Measurements from ENCODE around the gene MTMR12. TPM values are rescaled to one million over a fixed set of nuclear protein-coding genes. Genes with fewer than 3 reads are reported as not detected.
A peak's percentile ranks its signal among the peaks of the same experiment; 100 is the strongest.

The MTMR12 gene, protein sequence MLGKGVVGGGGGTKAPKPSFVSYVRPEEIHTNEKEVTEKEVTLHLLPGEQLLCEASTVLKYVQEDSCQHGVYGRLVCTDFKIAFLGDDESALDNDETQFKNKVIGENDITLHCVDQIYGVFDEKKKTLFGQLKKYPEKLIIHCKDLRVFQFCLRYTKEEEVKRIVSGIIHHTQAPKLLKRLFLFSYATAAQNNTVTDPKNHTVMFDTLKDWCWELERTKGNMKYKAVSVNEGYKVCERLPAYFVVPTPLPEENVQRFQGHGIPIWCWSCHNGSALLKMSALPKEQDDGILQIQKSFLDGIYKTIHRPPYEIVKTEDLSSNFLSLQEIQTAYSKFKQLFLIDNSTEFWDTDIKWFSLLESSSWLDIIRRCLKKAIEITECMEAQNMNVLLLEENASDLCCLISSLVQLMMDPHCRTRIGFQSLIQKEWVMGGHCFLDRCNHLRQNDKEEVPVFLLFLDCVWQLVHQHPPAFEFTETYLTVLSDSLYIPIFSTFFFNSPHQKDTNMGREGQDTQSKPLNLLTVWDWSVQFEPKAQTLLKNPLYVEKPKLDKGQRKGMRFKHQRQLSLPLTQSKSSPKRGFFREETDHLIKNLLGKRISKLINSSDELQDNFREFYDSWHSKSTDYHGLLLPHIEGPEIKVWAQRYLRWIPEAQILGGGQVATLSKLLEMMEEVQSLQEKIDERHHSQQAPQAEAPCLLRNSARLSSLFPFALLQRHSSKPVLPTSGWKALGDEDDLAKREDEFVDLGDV
- 9.7 and 17.1 TPM in 2 replicates for total RNA-seq (2014; rRNA removed)
- 6.9 TPM for polyA plus RNA-seq (2012)

DNA sequence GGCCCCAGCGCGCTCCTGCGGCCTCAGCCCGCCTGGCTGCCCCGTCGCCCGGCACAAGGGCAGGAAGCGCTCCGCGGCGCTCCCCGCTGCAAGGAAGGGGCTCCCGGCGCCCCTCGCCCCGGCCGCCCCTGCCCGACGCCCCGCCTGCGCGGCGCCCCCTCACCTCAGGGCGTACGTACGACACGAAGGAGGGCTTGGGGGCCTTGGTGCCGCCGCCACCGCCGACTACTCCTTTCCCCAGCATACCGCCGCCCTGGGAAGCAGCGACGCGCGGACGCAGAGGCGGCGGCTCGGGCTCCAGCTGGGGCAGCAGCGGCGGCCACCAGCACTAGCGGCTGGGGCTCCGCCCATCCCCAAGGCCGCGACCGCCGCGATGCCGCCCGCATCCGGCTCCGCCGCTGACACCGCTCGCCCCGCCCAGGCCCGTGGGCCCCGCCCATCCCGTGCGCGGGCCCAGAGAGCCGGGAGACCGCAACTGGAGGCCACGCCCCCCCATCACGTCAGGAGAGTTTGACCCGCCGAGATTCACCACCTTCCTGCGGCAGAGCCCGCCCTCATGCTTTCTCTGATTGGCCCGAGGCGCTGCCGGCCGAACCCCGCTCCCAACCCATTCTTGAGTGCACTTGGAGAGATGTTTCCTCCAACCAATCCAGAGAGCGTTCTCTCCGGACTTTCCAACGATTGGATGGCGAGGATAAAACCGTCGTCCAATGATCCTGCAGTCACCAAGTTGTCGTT, at the start of gene MTMR12:
MTMR12 (minus strand) TSS at position 345 of the 738 bp plus-strand sequence; CDS start at position 244, 101 bp downstream.
- peak; percentile 99 for DNase-seq (ENCODE audit: low read depth)

- DNase-seq (ENCODE audit: low read depth): no peak
Measured at GRCh38 chr5:32362527-32362926, 49.8 kb upstream of the MTMR12 start.

DNA sequence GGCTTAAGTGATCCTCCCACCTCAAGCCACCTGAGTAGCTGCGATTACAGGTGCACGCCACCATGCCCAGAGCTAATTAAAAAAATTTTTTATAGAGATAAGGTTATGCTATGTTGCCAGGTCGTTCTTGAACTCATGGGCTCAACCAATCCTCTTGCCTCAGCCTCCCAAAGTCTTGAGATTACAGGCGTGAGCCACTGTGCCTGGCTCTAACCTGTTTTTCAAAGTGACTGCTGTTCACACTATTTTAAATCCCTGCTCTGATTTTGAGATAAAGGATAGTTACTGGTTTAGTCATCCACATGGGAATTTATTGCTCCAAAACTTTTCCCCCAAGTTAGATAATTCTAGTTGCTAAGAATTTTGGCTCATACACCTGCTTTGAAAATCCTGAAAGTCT, 48.2 kb upstream of the MTMR12 start:
- no peak for DNase-seq (ENCODE audit: low read depth)

GRCh38 chr5:32358611-32359010, 45.9 kb upstream of the MTMR12 start:
- no peak for DNase-seq (ENCODE audit: low read depth)

GRCh38 chr5:32357658-32358057, 44.9 kb upstream of the MTMR12 start:
- DNase-seq (ENCODE audit: low read depth): no peak

DNA sequence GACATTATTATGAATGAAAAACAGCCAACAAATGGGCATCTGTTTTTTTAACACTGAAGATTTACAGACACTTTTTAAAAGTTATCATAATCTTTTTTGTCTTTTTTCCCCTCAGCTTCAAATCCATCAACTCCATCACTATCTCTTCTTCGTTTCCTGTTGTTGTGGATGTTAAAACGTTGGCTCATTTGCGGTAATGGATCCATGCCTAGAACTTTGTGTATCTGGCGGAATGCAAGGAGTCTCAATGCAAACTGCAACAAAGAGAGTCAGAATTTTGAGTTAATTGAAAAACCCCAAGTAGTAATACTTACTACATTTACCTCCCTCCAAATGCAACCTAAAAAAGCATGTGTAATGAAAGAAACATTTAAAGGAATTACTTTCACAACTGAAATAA, 42.9 kb upstream of the MTMR12 start:
- no peak for DNase-seq (ENCODE audit: low read depth)

DNA sequence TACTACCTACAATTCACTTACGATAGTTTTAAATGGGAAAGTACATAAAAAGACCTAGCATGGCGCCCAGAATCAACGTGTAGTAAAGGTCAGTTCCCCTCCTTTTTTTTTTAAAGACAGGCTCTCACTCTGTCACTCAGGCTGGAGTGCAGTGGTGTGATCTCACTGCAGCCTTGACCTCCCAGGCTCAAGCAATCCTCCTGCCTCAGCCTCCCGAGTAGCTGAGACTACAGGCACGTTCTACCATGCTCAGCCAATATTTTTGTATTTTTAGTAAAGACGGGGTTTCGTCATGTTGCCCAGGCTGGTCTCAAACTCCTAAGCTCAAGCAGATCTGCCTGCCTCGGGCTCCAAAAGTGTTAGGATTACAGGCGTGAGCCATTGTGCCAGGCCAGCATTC, 40.7 kb upstream of the MTMR12 start:
- no peak for DNase-seq (ENCODE audit: low read depth)

- DNase-seq (ENCODE audit: low read depth): no peak
Measured at GRCh38 chr5:32352685-32353084, 39.9 kb upstream of the MTMR12 start.

- DNase-seq (ENCODE audit: low read depth): peak; percentile 20
Measured at GRCh38 chr5:32346869-32347268, 34.1 kb upstream of the MTMR12 start.

DNA sequence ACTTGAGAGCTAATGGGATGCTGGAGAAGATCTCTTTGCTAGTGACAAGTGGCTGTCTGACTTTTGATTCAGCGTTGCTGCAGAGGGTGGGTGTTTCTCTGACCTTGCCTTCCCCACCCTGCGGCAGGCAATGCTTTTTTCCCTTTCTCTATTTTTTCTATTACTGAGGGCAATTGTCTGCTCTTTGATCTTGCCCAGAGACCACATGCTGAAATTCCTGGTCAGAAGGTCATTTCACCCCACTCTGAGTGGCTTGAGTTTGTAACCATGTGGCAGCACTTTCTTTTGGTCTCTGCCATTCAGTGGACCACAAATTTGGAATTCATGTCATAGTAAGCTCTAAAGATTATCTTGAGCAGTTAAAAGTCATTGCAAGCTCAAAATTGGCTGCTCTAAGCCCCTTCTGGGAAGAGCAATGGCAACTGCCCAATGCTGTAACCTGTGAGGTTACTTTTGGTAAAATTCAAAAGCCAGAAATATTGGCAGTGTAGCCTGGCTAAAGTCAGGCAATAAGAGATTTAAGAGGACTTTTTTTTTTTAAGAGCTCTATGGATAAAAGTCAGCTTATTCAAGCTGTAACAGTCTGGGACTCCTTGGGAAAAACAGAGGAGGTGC, 30.4 kb upstream of the MTMR12 start:
- no peak for DNase-seq (ENCODE audit: low read depth)

- peak; percentile 19 for DNase-seq (ENCODE audit: low read depth)
Measured at GRCh38 chr5:32342656-32343055, 29.9 kb upstream of the MTMR12 start.

- DNase-seq (ENCODE audit: low read depth): no peak
Measured at GRCh38 chr5:32339878-32340277, 27.1 kb upstream of the MTMR12 start.

- peak; percentile 64 for DNase-seq (ENCODE audit: low read depth)
Measured at GRCh38 chr5:32339198-32339597, 26.5 kb upstream of the MTMR12 start.

- peak; percentile 16 for DNase-seq (ENCODE audit: low read depth)
Measured at GRCh38 chr5:32332966-32333365, 20.2 kb upstream of the MTMR12 start.

DNA sequence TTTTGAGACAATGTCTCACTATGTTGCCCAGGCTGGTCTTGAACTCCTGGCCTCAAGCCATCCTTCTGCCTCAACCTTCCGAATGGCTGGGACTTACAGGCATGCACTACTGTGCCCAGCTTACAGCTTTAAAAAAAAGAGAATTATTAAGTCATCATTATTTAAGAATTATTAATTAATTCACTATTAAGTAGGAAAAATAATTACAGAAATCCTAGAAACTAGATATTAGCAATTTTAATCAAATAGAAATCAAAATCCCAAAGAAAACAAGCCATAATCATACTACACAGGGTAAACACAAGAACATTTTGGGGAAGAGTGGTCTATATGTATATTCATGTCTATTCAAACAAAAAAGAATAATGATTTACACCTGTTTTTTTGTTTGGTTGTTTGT, 19.6 kb upstream of the MTMR12 start:
- no peak for DNase-seq (ENCODE audit: low read depth)

DNA sequence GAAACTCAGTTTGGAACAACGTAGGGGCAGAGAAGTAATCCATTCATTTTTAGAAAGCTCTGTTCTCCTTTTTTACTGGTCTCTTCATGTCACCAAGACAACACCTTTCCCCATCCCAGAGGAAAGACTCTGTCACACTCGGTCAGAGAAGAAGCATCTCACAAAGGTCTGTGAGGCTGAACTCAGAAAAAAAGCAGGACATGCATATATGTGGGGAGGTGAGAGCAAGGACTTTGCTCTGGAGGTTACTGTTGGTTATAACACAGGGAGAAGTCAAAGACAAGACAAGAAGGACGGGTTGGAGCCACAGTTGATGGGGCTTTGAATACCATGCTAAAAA, 19.2 kb upstream of the MTMR12 start:
- DNase-seq (ENCODE audit: low read depth): no peak

- no peak for DNase-seq (ENCODE audit: low read depth)
Measured at GRCh38 chr5:32331217-32331934, 18.6 kb upstream of the MTMR12 start.

DNA sequence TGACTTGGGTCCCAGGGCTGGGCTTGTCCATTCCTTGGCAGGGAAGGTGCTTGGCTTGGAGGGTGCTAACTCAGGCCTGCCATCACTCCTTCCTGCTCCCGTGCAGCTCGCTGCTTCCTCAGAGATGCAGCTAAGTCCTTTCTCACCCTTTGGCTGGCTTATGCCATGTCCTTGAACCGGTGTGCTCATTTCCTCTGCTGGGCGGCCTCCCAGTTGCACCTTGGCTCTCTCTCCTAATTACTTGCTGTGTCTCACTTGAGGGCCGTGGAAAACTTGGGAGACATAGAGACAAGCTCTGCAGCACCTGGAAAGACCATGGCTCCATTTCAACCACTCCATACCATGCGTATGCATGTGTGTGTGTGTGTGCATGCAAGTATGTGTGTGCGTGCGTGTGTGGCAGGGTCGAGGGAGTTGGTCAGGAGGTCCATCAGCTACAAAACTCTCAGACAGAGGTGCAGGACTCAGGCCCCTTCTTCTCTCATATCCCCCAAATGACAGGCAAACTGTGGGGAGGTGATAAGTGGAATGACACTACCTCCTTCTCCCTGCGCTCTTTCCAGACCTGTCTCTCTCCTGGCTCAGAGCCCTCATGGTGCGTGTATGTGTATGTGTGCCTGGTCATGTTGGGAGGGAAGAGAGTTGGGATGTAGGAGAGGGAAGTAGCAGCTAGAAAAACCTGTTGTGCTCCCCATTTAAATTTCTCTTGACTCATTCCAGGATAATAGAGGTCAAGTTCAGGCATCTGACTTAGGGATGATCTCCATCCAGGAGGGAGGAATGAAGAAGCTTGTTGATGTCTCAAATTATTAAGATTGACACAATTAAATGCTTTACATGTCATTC, 17.6 kb upstream of the MTMR12 start:
- no peak for DNase-seq (ENCODE audit: low read depth)

- peak; percentile 59 for DNase-seq (ENCODE audit: low read depth)
Measured at GRCh38 chr5:32329395-32329834, 16.7 kb upstream of the MTMR12 start.

DNA sequence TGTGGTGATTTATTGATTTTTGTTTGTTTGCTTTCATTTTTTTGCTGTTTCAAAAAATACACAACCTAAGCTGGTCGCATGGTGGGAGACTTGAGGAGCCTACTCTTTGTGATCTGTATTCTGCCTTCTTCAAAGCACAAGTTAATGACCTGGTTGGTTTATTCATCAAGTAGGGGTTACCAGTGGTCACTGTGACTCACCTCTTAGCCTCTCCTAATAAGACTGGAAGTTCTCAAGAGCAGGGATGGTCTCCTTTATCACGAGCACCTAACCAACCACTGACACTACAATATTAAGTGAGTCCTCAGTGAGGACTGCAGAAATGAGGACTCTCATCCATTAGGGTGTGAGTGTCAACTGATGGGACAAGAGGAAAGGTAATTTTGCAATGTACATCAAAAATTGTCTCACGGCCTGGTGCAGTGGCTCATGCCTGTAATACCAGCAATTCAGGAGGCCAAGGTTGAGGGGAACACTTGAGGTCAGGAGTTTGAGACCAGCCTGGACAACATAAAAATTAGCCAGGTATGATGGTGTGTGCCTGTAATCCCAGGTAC, 13.6 kb upstream of the MTMR12 start:
- peak; percentile 74 for DNase-seq (ENCODE audit: low read depth)

Measured in LHCN-M2 (cell line).